Gastrocnemius medialis (tissue), 4 donors: ENCODE measurements around the gene TET1.

Experiments
- CTCF ChIP-seq, 5 experiments: fragments of 450-650 bp in 3 of 5; fragments of 200-600 bp in 2 of 5; sonication (generic) in 2 of 5; IDR thresholded peaks in 4 of 5; conservative IDR thresholded peaks in 1 of 5; 1 replicate in 4 of 5; 2 replicates in 1 of 5; pipeline ENCODE4 v1.5.1; 2016 to 2019; ENCODE audit warnings: antibody characterized with exemption in 5 of 5, mild to moderate bottlenecking in 3 of 5, moderate library complexity in 3 of 5
- POLR2A ChIP-seq, 2 donors: fragments of 450-650 bp; IDR thresholded peaks; one replicate each; pipeline ENCODE4 v1.6.1; 2017; ENCODE audit warnings: antibody characterized with exemption in 2 of 2, mild to moderate bottlenecking in 2 of 2, moderate library complexity in 2 of 2

- TF ChIP-seq CTCF (IDR thresholded peaks at IDR 0.05 in 4 of 5, conservative IDR thresholded peaks at IDR 0.05 in 1 of 5) (no peak), POLR2A (IDR thresholded peaks at IDR 0.05) (no peak)
These were observed 108.1 kb downstream of the TET1 start for GRCh38 chr10:68668231-68668630.
